ENCODE results near the gene KRT15. TPM values are rescaled to one million over a fixed set of nuclear protein-coding genes. Genes with fewer than 3 reads are reported as not detected.

KRT15 gene
- total and polyA plus RNA-seq, 2 donors = 4.7 to 11.9 TPM

- WGBS = 39% methylated on average over 9 of the region's 9 CpGs
- Histone ChIP-seq H3K36me3 (ENCODE audit: insufficient read depth) (no peaks in the 10 kb centered on the region), H3K4me3 (ENCODE audit: low read depth, low read length) (no peak overlapping the region), H3K27ac (ENCODE audit: low read depth) (no peak overlapping the region), H3K4me1 (ENCODE audit: insufficient read depth) (no peaks in the 10 kb centered on the region)
- DNase-seq (ENCODE audit: extremely low spot score) = no peak
These were observed 35.2 kb downstream of the KRT15 start for GRCh38 chr17:41483531-41483930.

DNA sequence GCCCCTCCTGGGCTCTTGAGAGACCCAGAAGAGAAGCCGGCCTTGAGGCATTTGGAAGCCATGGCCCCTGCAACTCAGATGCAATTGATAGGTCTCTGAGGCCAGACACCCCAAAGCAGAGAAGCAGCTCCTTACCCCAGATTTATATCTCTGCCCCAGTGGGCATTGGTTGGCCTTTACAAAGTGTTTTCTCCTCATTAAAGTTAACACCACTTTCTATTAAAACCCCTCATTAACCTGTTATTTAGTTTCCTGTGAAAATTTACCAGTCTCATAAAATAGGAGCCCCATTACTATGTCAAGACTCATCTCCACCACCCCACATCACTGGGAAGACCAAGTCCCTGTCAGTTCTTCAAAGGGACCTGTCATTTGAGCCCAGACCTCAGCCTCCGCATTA, 37.7 kb downstream of the KRT15 start, which contains the start of gene KRT35:
Gene KRT35 (minus strand): TSS at position 116 of the 400 bp plus-strand sequence. CDS start 54 bp downstream, at position 62.
- no peak for DNase-seq (ENCODE audit: extremely low spot score)
- no peaks in the 10 kb centered on the region for H3K4me1 ChIP-seq (ENCODE audit: insufficient read depth)
- no peaks in the 10 kb centered on the region for H3K36me3 ChIP-seq (ENCODE audit: insufficient read depth)
- 89% methylated on average over 2 of the region's 2 CpGs for WGBS
- H3K4me3 ChIP-seq (ENCODE audit: low read depth, low read length) = no peak within 1 kb of the TSS
- no peak within 1 kb of the TSS for H3K27ac ChIP-seq (ENCODE audit: low read depth)

DNA sequence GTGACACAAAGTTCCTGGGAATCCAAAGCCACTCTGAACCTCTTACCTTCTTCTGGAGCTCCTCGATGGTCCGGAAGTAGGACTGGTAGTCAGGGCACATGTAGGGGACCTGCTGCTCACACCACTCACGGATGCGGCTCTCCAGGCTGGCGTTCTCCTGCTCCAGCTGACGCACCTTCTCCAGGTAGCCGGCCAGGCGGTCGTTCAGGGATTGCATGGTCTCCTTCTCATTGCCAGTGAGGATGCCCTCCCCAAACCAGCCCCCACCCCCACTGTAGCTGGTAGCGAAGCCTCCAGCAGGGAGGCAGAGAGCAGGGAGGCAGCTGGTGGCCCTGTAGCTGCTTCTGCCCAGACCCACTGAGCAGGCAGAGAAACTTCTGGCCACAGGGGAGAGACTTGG, 38.1 kb downstream of the KRT15 start:
- 96% methylated on average over 10 of the region's 10 CpGs for WGBS
- DNase-seq (ENCODE audit: extremely low spot score) = no peak

DNA sequence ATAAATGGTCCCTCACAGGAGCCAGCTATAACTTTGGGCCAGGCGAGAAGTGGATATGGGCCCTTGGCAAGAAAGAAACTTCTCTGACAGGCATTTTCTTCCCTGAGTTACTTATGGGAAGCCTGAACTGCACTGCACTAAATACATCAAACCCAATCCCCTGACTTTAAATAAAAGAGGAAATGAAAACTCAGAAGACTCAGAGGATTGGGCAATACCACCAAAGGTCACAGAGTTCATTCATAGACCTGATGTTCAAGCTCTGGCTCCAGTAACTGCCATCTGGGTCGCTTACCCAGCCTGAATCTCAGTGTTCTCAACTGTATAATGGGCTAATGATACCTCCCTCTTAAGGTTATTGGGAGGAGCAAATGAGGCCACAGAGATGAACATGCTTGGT, 38.6 kb downstream of the KRT15 start:
- H3K27ac ChIP-seq (ENCODE audit: low read depth) = no peak overlapping the region
- no peak overlapping the region for H3K4me3 ChIP-seq (ENCODE audit: low read depth, low read length)
- WGBS = 46% methylated on average over 2 of the region's 2 CpGs
- no peaks in the 10 kb centered on the region for H3K4me1 ChIP-seq (ENCODE audit: insufficient read depth)
- DNase-seq (ENCODE audit: extremely low spot score) = no peak
- no peaks in the 10 kb centered on the region for H3K36me3 ChIP-seq (ENCODE audit: insufficient read depth)

More for the DNA sequence above, 38.1 kb downstream of the KRT15 start:
- H3K4me1 ChIP-seq (ENCODE audit: insufficient read depth) = no peaks in the 10 kb centered on the region
- no peaks in the 10 kb centered on the region for H3K36me3 ChIP-seq (ENCODE audit: insufficient read depth)
- no peak overlapping the region for H3K27ac ChIP-seq (ENCODE audit: low read depth)
- H3K4me3 ChIP-seq (ENCODE audit: low read depth, low read length) = no peak overlapping the region

DNA sequence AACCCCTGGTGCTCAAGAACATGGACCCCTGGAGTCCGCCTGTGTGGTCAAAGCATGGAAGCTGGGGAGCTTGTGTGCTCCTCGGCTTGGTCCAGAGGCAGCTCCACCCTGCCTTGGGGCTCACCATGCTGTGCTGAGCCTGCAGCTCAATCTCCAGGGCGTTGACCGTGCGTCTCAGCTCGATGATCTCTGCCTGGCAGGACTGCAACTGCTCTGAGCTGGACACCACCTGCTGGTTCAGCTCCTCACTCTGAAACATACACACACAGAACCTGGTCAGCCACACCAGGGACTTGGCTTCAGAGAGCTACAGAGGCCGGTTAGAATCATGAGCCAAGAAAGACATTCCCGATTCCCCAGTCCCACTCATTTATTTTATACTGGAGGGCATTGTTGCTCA, 40.5 kb downstream of the KRT15 start:
- no peaks in the 10 kb centered on the region for H3K4me1 ChIP-seq (ENCODE audit: insufficient read depth)
- no peak for DNase-seq (ENCODE audit: extremely low spot score)
- WGBS = 85% methylated on average over 8 of the region's 8 CpGs
- H3K27ac ChIP-seq (ENCODE audit: low read depth) = no peak overlapping the region
- no peak overlapping the region for H3K4me3 ChIP-seq (ENCODE audit: low read depth, low read length)
- no peaks in the 10 kb centered on the region for H3K36me3 ChIP-seq (ENCODE audit: insufficient read depth)

- no peaks in the 10 kb centered on the region for H3K36me3 ChIP-seq (ENCODE audit: insufficient read depth)
- 91% methylated on average over 22 of the region's 22 CpGs for WGBS
- no peak for DNase-seq (ENCODE audit: extremely low spot score)
- H3K4me3 ChIP-seq (ENCODE audit: low read depth, low read length) = no peak overlapping the region
- no peaks in the 10 kb centered on the region for H3K4me1 ChIP-seq (ENCODE audit: insufficient read depth)
- H3K27ac ChIP-seq (ENCODE audit: low read depth) = no peak overlapping the region
These were observed 41.5 kb downstream of the KRT15 start for GRCh38 chr17:41476866-41477815.

DNA sequence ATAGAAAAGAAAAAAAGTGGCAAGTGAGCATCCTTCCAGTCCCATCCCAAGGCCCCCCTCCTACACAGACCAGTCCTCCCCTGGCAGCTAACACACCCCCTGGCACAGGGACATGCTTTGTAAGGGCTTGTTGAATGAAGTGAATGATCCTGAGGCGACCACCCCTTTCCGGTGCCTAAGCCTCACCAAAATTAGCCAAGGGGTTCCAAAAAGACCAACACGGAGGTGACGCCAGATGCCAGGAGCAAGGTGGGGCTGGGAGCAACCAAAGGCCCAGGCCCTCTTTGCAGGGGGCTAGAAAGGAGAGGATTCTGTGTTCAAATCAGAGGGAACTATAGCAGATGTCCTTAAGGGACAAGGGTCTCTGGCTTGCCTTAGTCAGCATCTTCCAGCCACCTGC, 43.3 kb downstream of the KRT15 start:
- Histone ChIP-seq H3K36me3 (ENCODE audit: insufficient read depth) (no peaks in the 10 kb centered on the region), H3K4me3 (ENCODE audit: low read depth, low read length) (no peak overlapping the region), H3K27ac (ENCODE audit: low read depth) (no peak overlapping the region), H3K4me1 (ENCODE audit: insufficient read depth) (no peaks in the 10 kb centered on the region)
- DNase-seq (ENCODE audit: extremely low spot score) = no peak
- 98% methylated on average over 4 of the region's 4 CpGs for WGBS

- no peaks in the 10 kb centered on the region for H3K36me3 ChIP-seq (ENCODE audit: insufficient read depth)
- no peak for DNase-seq (ENCODE audit: extremely low spot score)
- H3K27ac ChIP-seq (ENCODE audit: low read depth) = no peak overlapping the region
- H3K4me1 ChIP-seq (ENCODE audit: insufficient read depth) = no peaks in the 10 kb centered on the region
- 61% methylated on average over 8 of the region's 8 CpGs for WGBS
- no peak overlapping the region for H3K4me3 ChIP-seq (ENCODE audit: low read depth, low read length)
These were observed 43.8 kb downstream of the KRT15 start for GRCh38 chr17:41474863-41475262.

GRCh38 chr17:41468346-41468745, 50.3 kb downstream of the KRT15 start:
- Histone ChIP-seq H3K36me3 (ENCODE audit: insufficient read depth) (no peaks in the 10 kb centered on the region), H3K4me3 (ENCODE audit: low read depth, low read length) (no peak overlapping the region), H3K27ac (ENCODE audit: low read depth) (no peak overlapping the region), H3K4me1 (ENCODE audit: insufficient read depth) (no peaks in the 10 kb centered on the region)
- no peak for DNase-seq (ENCODE audit: extremely low spot score)

GRCh38 chr17:41467561-41467960, 51.1 kb downstream of the KRT15 start:
- H3K4me3 ChIP-seq (ENCODE audit: low read depth, low read length) = no peak overlapping the region
- H3K36me3 ChIP-seq (ENCODE audit: insufficient read depth) = no peaks in the 10 kb centered on the region
- no peaks in the 10 kb centered on the region for H3K4me1 ChIP-seq (ENCODE audit: insufficient read depth)
- DNase-seq (ENCODE audit: extremely low spot score) = no peak
- H3K27ac ChIP-seq (ENCODE audit: low read depth) = no peak overlapping the region
- 75% methylated on average over 4 of the region's 4 CpGs for WGBS

DNA sequence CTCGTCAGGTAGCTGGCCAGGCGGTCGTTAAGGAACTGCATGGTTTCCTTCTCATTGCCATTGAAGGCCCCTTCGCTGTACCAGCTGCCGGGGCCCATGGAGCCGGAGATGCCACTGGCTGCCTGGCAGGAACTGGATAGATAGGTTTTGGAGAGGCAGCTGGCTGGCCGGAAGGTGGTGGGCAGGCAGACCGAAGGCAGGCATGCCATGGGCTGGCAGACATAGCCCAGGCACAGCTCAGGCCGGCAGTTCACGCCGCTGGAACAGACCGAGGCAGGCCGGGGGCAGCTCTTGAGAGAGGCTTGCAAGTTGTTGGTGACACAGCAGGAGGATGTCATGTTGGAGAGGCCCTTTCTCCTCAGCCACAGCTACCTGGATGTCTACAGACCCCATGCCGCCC, 51.7 kb downstream of the KRT15 start, which contains the start of gene KRT32:
Gene KRT32 (minus strand): TSS at position 399 of the 400 bp plus-strand sequence. CDS start 61 bp downstream, at position 338.
- WGBS = 94% methylated on average over 14 of the region's 14 CpGs
- DNase-seq (ENCODE audit: extremely low spot score) = no peak
- Histone ChIP-seq H3K36me3 (ENCODE audit: insufficient read depth) (no peaks in the 10 kb centered on the region), H3K27ac (ENCODE audit: low read depth) (no peak within 1 kb of the TSS), H3K4me1 (ENCODE audit: insufficient read depth) (no peaks in the 10 kb centered on the region), H3K4me3 (ENCODE audit: low read depth, low read length) (no peak within 1 kb of the TSS)

GRCh38 chr17:41464682-41465081, 54.0 kb downstream of the KRT15 start:
- Histone ChIP-seq H3K4me3 (ENCODE audit: low read depth, low read length) (no peak overlapping the region), H3K27ac (ENCODE audit: low read depth) (no peak overlapping the region), H3K4me1 (ENCODE audit: insufficient read depth) (no peaks in the 10 kb centered on the region), H3K36me3 (ENCODE audit: insufficient read depth) (no peaks in the 10 kb centered on the region)
- WGBS = 22% methylated on average over 6 of the region's 6 CpGs
- no peak for DNase-seq (ENCODE audit: extremely low spot score)

GRCh38 chr17:41464173-41464572, 54.5 kb downstream of the KRT15 start:
- DNase-seq (ENCODE audit: extremely low spot score) = no peak
- Histone ChIP-seq H3K4me1 (ENCODE audit: insufficient read depth) (no peaks in the 10 kb centered on the region), H3K27ac (ENCODE audit: low read depth) (no peak overlapping the region), H3K36me3 (ENCODE audit: insufficient read depth) (no peaks in the 10 kb centered on the region), H3K4me3 (ENCODE audit: low read depth, low read length) (no peak overlapping the region)
- WGBS = 87% methylated on average over 11 of the region's 11 CpGs

GRCh38 chr17:41463746-41464145, 54.9 kb downstream of the KRT15 start:
- Histone ChIP-seq H3K4me1 (ENCODE audit: insufficient read depth) (no peaks in the 10 kb centered on the region), H3K36me3 (ENCODE audit: insufficient read depth) (no peaks in the 10 kb centered on the region), H3K27ac (ENCODE audit: low read depth) (no peak overlapping the region), H3K4me3 (ENCODE audit: low read depth, low read length) (no peak overlapping the region)
- no peak for DNase-seq (ENCODE audit: extremely low spot score)
- 92% methylated on average over 8 of the region's 8 CpGs for WGBS

All from urinary bladder (tissue), 4 donors.